ENCODE data around the gene LTC4S. TPM values are rescaled to one million over a fixed set of nuclear protein-coding genes. Genes with fewer than 3 reads are reported as not detected.
A peak's percentile ranks its signal among the peaks of the same experiment; 100 is the strongest.

The LTC4S gene
- total RNA-seq, 1 donor from 2014 or later, result 4.0 TPM

- TF ChIP-seq CTCF (conservative IDR thresholded peaks at IDR 0.05), result no peak
- H3K36me3 Mint-ChIP-seq, result peaks cover 9% of the 10 kb centered on the region
- no peaks in the 10 kb centered on the region for H3K9me3 Mint-ChIP-seq
- H3K27me3 Mint-ChIP-seq, result no peaks in the 10 kb centered on the region
- no peak overlapping the region for H3K4me3 Mint-ChIP-seq
- no peak for DNase-seq (ENCODE audit: extremely low spot score, unreplicated experiment)
- peaks cover 13% of the 10 kb centered on the region for H3K4me1 Mint-ChIP-seq (ENCODE audit: unreplicated experiment)
- H3K27ac Mint-ChIP-seq, result no peak overlapping the region
Measured at GRCh38 chr5:179814090-179814489, 20.3 kb downstream of the LTC4S start.

GRCh38 chr5:179815491-179816249, 21.9 kb downstream of the LTC4S start:
- H3K27ac Mint-ChIP-seq, result peak overlapping the region; percentile 72

GRCh38 chr5:179816401-179816795, 22.6 kb downstream of the LTC4S start:
- Mint-ChIP-seq H3K36me3 (peaks cover 9% of the 10 kb centered on the region), H3K4me1 (ENCODE audit: unreplicated experiment) (peaks cover 17% of the 10 kb centered on the region), H3K27ac (no peak overlapping the region), H3K9me3 (no peaks in the 10 kb centered on the region), H3K4me3 (peak overlapping the region; percentile 20), H3K27me3 (no peaks in the 10 kb centered on the region)
- TF ChIP-seq CTCF (conservative IDR thresholded peaks at IDR 0.05), result no peak
- no peak for DNase-seq (ENCODE audit: extremely low spot score, unreplicated experiment)

More at GRCh38 chr5:179815491-179816249, 21.9 kb downstream of the LTC4S start:
- Mint-ChIP-seq H3K9me3 (no peaks in the 10 kb centered on the region), H3K36me3 (peaks cover 9% of the 10 kb centered on the region), H3K4me1 (ENCODE audit: unreplicated experiment) (peaks cover 17% of the 10 kb centered on the region), H3K4me3 (peak overlapping the region; percentile 79), H3K27me3 (no peaks in the 10 kb centered on the region)
- no peak for DNase-seq (ENCODE audit: extremely low spot score, unreplicated experiment)
- TF ChIP-seq CTCF (conservative IDR thresholded peaks at IDR 0.05), result no peak

GRCh38 chr5:179816796-179817469, 23.1 kb downstream of the LTC4S start:
- Mint-ChIP-seq H3K4me3 (peak overlapping the region; percentile 49), H3K9me3 (no peaks in the 10 kb centered on the region), H3K27ac (no peak overlapping the region), H3K27me3 (no peaks in the 10 kb centered on the region), H3K36me3 (peaks cover 9% of the 10 kb centered on the region), H3K4me1 (ENCODE audit: unreplicated experiment) (peaks cover 19% of the 10 kb centered on the region)
- DNase-seq (ENCODE audit: extremely low spot score, unreplicated experiment), result no peak
- TF ChIP-seq CTCF (conservative IDR thresholded peaks at IDR 0.05), result no peak

- Mint-ChIP-seq H3K9me3 (no peaks in the 10 kb centered on the region), H3K27ac (peak overlapping the region; percentile 91), H3K27me3 (no peaks in the 10 kb centered on the region), H3K36me3 (peaks cover 14% of the 10 kb centered on the region), H3K4me3 (peak overlapping the region; percentile 49), H3K4me1 (ENCODE audit: unreplicated experiment) (peaks cover 24% of the 10 kb centered on the region)
- DNase-seq (ENCODE audit: extremely low spot score, unreplicated experiment), result no peak
- no peak for TF ChIP-seq CTCF (conservative IDR thresholded peaks at IDR 0.05)
Measured at GRCh38 chr5:179817470-179817840, 23.7 kb downstream of the LTC4S start.
